H1 (cell line): ENCODE data around the gene CHD9. TPM values are rescaled to one million over a fixed set of nuclear protein-coding genes. Genes with fewer than 3 reads are reported as not detected.

Experiments used
- CHD7 ChIP-seq: fragments of 300-600 bp; sonication (generic); IDR thresholded peaks from 2 replicates; pipeline ENCODE4 v1.7.1; 2012; ENCODE audit warnings: low read length, moderate library complexity, mild to moderate bottlenecking, inconsistent platforms; ENCODE audit not compliant: insufficient replicate concordance
- EP300 ChIP-seq, 2 experiments: IDR thresholded peaks; 1 replicate in 1 of 2; 2 replicates in 1 of 2; pipeline ENCODE4 v1.6.1; 2011 to 2012; ENCODE audit warnings: low read depth in 2 of 2, low read length in 2 of 2, mild to moderate bottlenecking in 2 of 2, borderline replicate concordance in 1 of 2, inconsistent platforms in 1 of 2, moderate library complexity in 1 of 2
- HDAC2 ChIP-seq, 2 experiments: fragments of 300-600 bp in 1 of 2; sonication (generic) in 1 of 2; IDR thresholded peaks; 2 replicates each; pipeline ENCODE4 v1.6.1; 2011 to 2012; ENCODE audit warnings: low read depth in 2 of 2, low read length in 2 of 2, mild to moderate bottlenecking in 2 of 2, moderate library complexity in 2 of 2, borderline replicate concordance in 1 of 2, inconsistent platforms in 1 of 2
- JUND ChIP-seq: IDR thresholded peaks from 2 replicates; pipeline ENCODE4 v1.6.1; 2011; ENCODE audit warnings: mild to moderate bottlenecking, improper control_type of control experiment, low read length
- PHF8 ChIP-seq: fragments of 200-600 bp; sonication (generic); conservative IDR thresholded peaks from 2 replicates; pipeline ENCODE4 v1.7.1; 2012; ENCODE audit warnings: low read depth, mild to moderate bottlenecking, inconsistent platforms, low read length, moderate library complexity
- POU5F1 ChIP-seq: IDR thresholded peaks from 2 replicates; pipeline ENCODE4 v1.6.1; 2011; ENCODE audit warnings: low read depth, mild to moderate bottlenecking, low read length, moderate library complexity
- RNF2 ChIP-seq: fragments of 200-900, 300-1000 bp; sonication (generic); IDR thresholded peaks from 2 replicates; pipeline ENCODE4 v1.7.1; 2016; ENCODE audit warnings: borderline replicate concordance, low read depth, mild to moderate bottlenecking, antibody characterized with exemption, low read length; ENCODE audit not compliant: poor library complexity, severe bottlenecking; ENCODE audit errors: missing control alignments
- SIN3A ChIP-seq, 2 experiments: IDR thresholded peaks in 1 of 2; conservative IDR thresholded peaks in 1 of 2; 2 replicates each; pipeline ENCODE4 v1.6.1; 2011 to 2012; ENCODE audit warnings: low read length in 2 of 2, improper control_type of control experiment in 1 of 2, low read depth in 1 of 2, mild to moderate bottlenecking in 1 of 2
- SIX5 ChIP-seq: IDR thresholded peaks from 2 replicates; pipeline ENCODE4 v1.6.1; 2011; ENCODE audit warnings: mild to moderate bottlenecking, low read depth, low read length
- TEAD4 ChIP-seq: IDR thresholded peaks from 2 replicates; pipeline ENCODE4 v1.6.1; 2012; ENCODE audit warnings: low read depth, low read length, inconsistent platforms, mixed read lengths
- ZNF274 ChIP-seq: IDR thresholded peaks from 2 replicates; pipeline ENCODE4 v1.7.0; 2012; ENCODE audit warnings: low read length, borderline replicate concordance; ENCODE audit errors: extremely low read depth
- polyA plus RNA-seq, 7 experiments: library from polyadenylated mRNA; depleted of rRNA in 3 of 7; stranded (reverse) in 5 of 7; unstranded in 2 of 7; fragments of >200 nt in 5 of 7; fragments of 200-250 nt in 2 of 7; gene quantifications; 1 replicate in 5 of 7; 2 replicates in 1 of 7; 4 replicates in 1 of 7; pipeline versions ENCODE4 v1.2.1 to v1.2.3, GENCODE V29; 2011 to 2013; ENCODE audit warnings: missing spikeins in 2 of 7, mixed read lengths in 2 of 7
- total RNA-seq: library from RNA; stranded (reverse); fragmentation: NEBNext Ultra II Directional; extraction: Animal tissue kit (Norgen Biotek cat#: 25700); gene quantifications from 2 replicates; pipeline ENCODE4 v1.2.1, GENCODE V29; 2021

Gene CHD9
- total and polyA plus RNA-seq, 2 of the 8 experiments (the other 6 are each of a cell fraction or from before 2014, with no cell fraction given): 9.9 to 32.4 TPM

GRCh38 chr16:53234836-53235235, 180.0 kb downstream of the CHD9 start (continued):
- TF ChIP-seq CHD7 (no peak), EP300 (IDR thresholded peaks at IDR 0.05; ENCODE audit: borderline replicate concordance in 1 of 2, low read depth in 2 of 2, low read length in 2 of 2) (no peak), HDAC2 (IDR thresholded peaks at IDR 0.05; ENCODE audit: borderline replicate concordance in 1 of 2, low read depth in 2 of 2, low read length in 2 of 2) (no peak), RNF2 (no peak), PHF8 (no peak), TEAD4 (no peak), JUND (no peak), ZNF274 (no peak), SIN3A (conservative IDR thresholded peaks at IDR 0.05 in 1 of 2, IDR thresholded peaks at IDR 0.05 in 1 of 2; ENCODE audit: low read depth in 1 of 2, low read length in 2 of 2) (no peak), SIX5 (no peak), POU5F1 (no peak)
